Upper lobe of right lung (tissue), 1 donor: Measurements from ENCODE around the gene USP24. TPM values are rescaled to one million over a fixed set of nuclear protein-coding genes. Genes with fewer than 3 reads are reported as not detected.

Source experiments
- ATAC-seq: fragments of 200-7000 bp; cut with Tn5 transposase; one replicate; pipeline ENCODE4 v1.9.1; 2020; ENCODE audit warnings: mild to moderate bottlenecking, moderate library complexity
- DNase-seq: peaks from one replicate; pipeline ENCODE4 v3.0.0-alpha.2; 2020
- H3K27ac ChIP-seq: fragments of 200-600 bp; one replicate; pipeline ENCODE4 v1.8.0; 2022
- H3K27me3 ChIP-seq: fragments of 200-600 bp; one replicate; pipeline ENCODE4 v1.8.0; 2022; ENCODE audit warnings: mild to moderate bottlenecking
- H3K36me3 ChIP-seq: fragments of 200-600 bp; one replicate; pipeline ENCODE4 v1.8.0; 2022
- H3K4me1 ChIP-seq: fragments of 200-600 bp; one replicate; pipeline ENCODE4 v1.8.0; 2022
- H3K4me3 ChIP-seq: fragments of 200-600 bp; one replicate; pipeline ENCODE4 v1.8.0; 2022; ENCODE audit warnings: mild to moderate bottlenecking
- H3K9me3 ChIP-seq: fragments of 200-600 bp; one replicate; pipeline ENCODE4 v1.8.0; 2022
- intact Hi-C: fragments of 100-400 bp; cut with DNase I; formaldehyde crosslinking; loops from one replicate; pipeline ENCODE4 v1.11.0; 2022
- total RNA-seq: library from RNA; stranded (reverse); fragmentation: NEBNext Ultra II Directional; extraction: Animal tissue kit (Norgen Biotek cat#: 25700); gene quantifications from one replicate; pipeline ENCODE4 v1.2.1, GENCODE V29; 2021
- TF ChIP-seq, protein P1 (sequence below): fragments of 200-600 bp; IDR thresholded peaks from one replicate; pipeline ENCODE4 v1.8.0; 2022; ENCODE audit warnings: antibody characterized with exemption
- donor health status: DM: no; HTN: yes; CAD: no; lungs with severe emphysema.

The USP24 gene
- total RNA-seq, 1 donor from 2014 or later: 39.5 TPM

DNA sequence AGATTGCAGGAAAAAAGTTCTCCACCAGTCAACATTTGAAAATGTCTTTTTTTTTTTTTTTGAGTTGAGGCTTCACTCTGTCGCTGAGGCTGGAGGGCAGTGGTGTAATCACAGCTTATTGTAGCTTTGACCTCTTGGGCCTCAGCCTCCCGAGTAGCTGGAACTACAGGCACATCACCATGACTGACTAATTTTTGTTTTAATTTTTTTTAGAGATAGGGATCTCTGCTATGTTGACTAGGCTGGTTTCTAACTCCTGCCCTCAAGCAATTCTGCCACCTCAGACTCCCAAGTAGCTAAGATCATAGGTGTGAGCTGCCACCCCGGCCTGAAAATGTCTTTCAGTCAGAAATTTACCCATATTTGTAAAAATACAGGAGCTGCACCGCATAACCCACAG, 30.6 kb upstream of the USP24 start:
- Histone ChIP-seq H3K36me3 (no peaks in the 10 kb centered on the region), H3K27me3 (no peaks in the 10 kb centered on the region), H3K4me3 (no peak overlapping the region), H3K27ac (no peak overlapping the region), H3K4me1 (no peaks in the 10 kb centered on the region), H3K9me3 (no peaks in the 10 kb centered on the region)
- intact Hi-C loops: no loop called here
- DNase-seq (no peak), ATAC-seq (no peak)
- TF ChIP-seq, protein P1, sequence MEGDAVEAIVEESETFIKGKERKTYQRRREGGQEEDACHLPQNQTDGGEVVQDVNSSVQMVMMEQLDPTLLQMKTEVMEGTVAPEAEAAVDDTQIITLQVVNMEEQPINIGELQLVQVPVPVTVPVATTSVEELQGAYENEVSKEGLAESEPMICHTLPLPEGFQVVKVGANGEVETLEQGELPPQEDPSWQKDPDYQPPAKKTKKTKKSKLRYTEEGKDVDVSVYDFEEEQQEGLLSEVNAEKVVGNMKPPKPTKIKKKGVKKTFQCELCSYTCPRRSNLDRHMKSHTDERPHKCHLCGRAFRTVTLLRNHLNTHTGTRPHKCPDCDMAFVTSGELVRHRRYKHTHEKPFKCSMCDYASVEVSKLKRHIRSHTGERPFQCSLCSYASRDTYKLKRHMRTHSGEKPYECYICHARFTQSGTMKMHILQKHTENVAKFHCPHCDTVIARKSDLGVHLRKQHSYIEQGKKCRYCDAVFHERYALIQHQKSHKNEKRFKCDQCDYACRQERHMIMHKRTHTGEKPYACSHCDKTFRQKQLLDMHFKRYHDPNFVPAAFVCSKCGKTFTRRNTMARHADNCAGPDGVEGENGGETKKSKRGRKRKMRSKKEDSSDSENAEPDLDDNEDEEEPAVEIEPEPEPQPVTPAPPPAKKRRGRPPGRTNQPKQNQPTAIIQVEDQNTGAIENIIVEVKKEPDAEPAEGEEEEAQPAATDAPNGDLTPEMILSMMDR: no peak

DNA sequence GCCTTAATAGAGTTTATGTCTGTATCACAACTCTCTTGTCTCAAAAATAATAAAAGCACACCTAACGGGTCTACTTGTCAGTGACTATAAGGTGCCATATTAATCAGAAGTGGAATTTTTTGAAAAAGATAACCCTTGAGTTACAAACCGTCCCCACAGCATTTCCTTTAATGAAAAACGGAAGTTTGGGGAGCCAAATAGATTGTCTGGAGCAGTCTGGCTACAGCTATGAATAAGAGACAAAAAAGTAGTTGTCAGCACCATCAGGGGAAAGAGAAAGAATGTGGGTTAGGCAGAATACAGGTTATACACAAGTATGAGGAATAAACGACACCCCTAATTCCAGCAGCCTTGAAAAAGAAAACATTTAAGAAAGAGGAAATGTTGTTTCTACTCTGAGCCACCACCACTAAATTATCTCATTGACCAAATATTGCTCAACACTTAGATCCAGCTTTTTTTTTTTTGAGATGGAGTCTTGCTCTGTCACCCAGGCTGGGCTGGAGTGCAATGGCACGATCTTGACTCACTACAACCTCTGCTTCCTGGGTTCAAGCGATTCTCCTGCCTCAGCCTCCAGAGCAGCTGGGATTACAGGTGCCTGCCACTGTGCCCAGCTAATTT, 29.4 kb upstream of the USP24 start:
- intact Hi-C loops: no loop called here
- no peak overlapping the region for H3K27ac ChIP-seq

DNA sequence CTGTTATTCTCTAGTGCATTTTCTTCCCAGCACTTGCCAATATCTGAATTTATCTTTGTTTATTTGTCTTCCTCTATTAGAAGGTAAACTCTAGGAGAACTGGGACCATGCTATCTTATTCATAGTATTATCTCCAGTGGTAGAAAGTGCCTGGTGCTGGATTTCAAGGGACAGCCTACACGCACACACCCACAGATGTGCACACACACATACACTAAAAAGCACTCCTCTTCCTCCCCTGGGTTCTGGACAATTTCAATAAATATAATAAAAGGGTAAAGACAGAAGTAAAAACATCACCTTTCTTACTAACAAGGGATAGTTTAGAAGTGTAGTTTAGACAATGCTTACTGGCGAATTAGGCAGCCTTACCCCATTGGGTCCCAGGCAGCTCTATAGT, 28.5 kb upstream of the USP24 start:
- H3K27me3 ChIP-seq: no peaks in the 10 kb centered on the region
- no peak overlapping the region for H3K4me3 ChIP-seq
- intact Hi-C loops: no loop called here
- TF ChIP-seq, protein P1: no peak
- no peak for ATAC-seq
- H3K36me3 ChIP-seq: no peaks in the 10 kb centered on the region
- no peak for DNase-seq
- no peak overlapping the region for H3K27ac ChIP-seq
- no peaks in the 10 kb centered on the region for H3K4me1 ChIP-seq
- no peaks in the 10 kb centered on the region for H3K9me3 ChIP-seq

More for the DNA sequence above, 29.4 kb upstream of the USP24 start:
- Histone ChIP-seq H3K27me3 (no peaks in the 10 kb centered on the region), H3K4me1 (no peaks in the 10 kb centered on the region), H3K4me3 (no peak overlapping the region), H3K9me3 (no peaks in the 10 kb centered on the region), H3K36me3 (no peaks in the 10 kb centered on the region)
- DNase-seq (no peak), ATAC-seq (peak; percentile 76)
- TF ChIP-seq, protein P1: no peak

DNA sequence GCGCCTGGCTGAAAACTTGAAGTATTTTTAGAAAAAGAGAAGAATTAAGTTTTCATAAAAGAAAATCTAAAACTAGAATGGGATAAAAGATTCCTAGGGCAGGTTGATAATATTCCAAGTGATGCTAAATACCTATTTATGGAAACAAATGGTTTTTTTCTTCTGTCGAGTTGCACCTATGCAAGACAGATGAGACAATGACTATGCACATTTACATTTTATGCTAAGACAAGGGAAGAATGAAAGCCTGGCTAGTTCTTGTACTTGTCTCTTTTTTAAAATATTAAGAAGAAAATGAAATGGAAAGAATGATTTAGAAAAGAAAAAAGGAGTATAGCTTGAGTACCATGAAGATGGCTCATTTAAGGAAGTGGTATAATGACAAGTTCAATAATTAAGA, 24.4 kb upstream of the USP24 start:
- Histone ChIP-seq H3K4me3 (no peak overlapping the region), H3K27ac (no peak overlapping the region), H3K9me3 (no peaks in the 10 kb centered on the region), H3K27me3 (no peaks in the 10 kb centered on the region), H3K36me3 (no peaks in the 10 kb centered on the region), H3K4me1 (no peaks in the 10 kb centered on the region)
- no peak for ATAC-seq
- DNase-seq: no peak
- TF ChIP-seq, protein P1: no peak
- intact Hi-C loops: no loop called here

DNA sequence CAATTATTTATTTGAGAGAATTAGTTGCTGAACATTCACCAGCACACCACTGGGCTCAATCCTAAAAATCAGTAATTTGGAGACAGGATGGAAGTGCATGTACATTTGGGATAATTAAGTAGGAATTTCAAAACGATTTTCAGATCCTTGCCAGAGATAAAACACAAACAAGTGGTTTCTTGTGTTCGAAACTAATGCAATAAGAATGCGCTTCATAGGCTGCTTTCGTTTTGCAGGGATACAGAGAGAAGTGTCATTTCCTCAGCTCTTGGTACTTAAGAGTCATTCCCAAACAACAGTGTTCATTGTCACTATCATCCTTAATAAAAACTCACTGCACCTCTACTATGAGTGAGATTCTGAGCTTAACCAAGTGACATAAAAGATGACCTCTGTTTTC, 20.6 kb upstream of the USP24 start:
- no peak for ATAC-seq
- TF ChIP-seq, protein P1: no peak
- no peak overlapping the region for H3K27ac ChIP-seq

DNA sequence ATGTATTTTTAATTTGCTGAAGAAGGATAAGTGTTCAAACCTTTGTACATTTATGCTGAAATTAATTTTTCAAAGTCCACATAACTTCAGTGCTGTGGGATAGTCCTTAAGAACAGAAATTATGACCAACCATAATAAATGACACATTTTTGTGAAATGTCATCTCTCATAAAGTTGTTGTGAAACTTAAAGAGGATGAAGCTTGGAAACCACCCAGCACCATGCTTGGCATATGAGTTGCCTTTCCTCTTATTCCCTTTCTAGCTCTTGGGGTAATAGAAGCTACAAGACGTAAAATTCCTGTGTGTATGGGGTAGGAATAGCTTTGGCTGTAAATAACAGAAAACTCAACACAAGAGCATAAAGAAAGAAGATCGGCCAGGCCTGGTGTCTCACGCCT, 18.9 kb upstream of the USP24 start:
- Histone ChIP-seq H3K27ac (no peak overlapping the region), H3K36me3 (no peaks in the 10 kb centered on the region)
- no peak for DNase-seq

More for the DNA sequence above, 20.6 kb upstream of the USP24 start:
- H3K36me3 ChIP-seq: no peaks in the 10 kb centered on the region
- intact Hi-C loops: no loop called here
- no peaks in the 10 kb centered on the region for H3K4me1 ChIP-seq
- no peak overlapping the region for H3K4me3 ChIP-seq
- no peaks in the 10 kb centered on the region for H3K27me3 ChIP-seq
- DNase-seq: no peak
- no peaks in the 10 kb centered on the region for H3K9me3 ChIP-seq

More for the DNA sequence above, 18.9 kb upstream of the USP24 start:
- no peak for ATAC-seq
- no peaks in the 10 kb centered on the region for H3K9me3 ChIP-seq
- TF ChIP-seq, protein P1: no peak
- H3K4me1 ChIP-seq: no peaks in the 10 kb centered on the region
- H3K27me3 ChIP-seq: no peaks in the 10 kb centered on the region
- H3K4me3 ChIP-seq: no peak overlapping the region
- intact Hi-C loops: no loop called here
